GM18868 (cell line): ENCODE measurements around the gene GUCD1.

Experiments used
- ATAC-seq: cut with Tn5 transposase; IDR thresholded peaks from one replicate; pipeline ENCODE4 v1.9.1; 2021; ENCODE audit warnings: mild to moderate bottlenecking, moderate library complexity; ENCODE audit not compliant: unreplicated experiment

GUCD1 gene

GRCh38 chr22:24504956-24505736 lies 49.8 kb downstream of the GUCD1 start:
- ATAC-seq: no peak

GRCh38 chr22:24504540-24504939 lies 50.4 kb downstream of the GUCD1 start:
- no peak for ATAC-seq

- ATAC-seq: no peak
Measured at GRCh38 chr22:24503843-24504338, 51.0 kb downstream of the GUCD1 start.

- peak; percentile 64 for ATAC-seq
Measured at GRCh38 chr22:24503137-24503842, 51.6 kb downstream of the GUCD1 start.

- ATAC-seq: no peak
Measured at GRCh38 chr22:24502541-24502940, 52.4 kb downstream of the GUCD1 start.

GRCh38 chr22:24502034-24502433 lies 52.9 kb downstream of the GUCD1 start:
- ATAC-seq: no peak

GRCh38 chr22:24501301-24502005 lies 53.5 kb downstream of the GUCD1 start:
- ATAC-seq: no peak

- no peak for ATAC-seq
Measured at GRCh38 chr22:24500277-24500820, 54.6 kb downstream of the GUCD1 start.

- no peak for ATAC-seq
Measured at GRCh38 chr22:24499706-24500276, 55.1 kb downstream of the GUCD1 start.

GRCh38 chr22:24498824-24499223 lies 56.1 kb downstream of the GUCD1 start:
- no peak for ATAC-seq

- no peak for ATAC-seq
Measured at GRCh38 chr22:24497841-24498258, 57.1 kb downstream of the GUCD1 start.

- no peak for ATAC-seq
Measured at GRCh38 chr22:24496661-24497060, 58.3 kb downstream of the GUCD1 start.

GRCh38 chr22:24496234-24496633 lies 58.7 kb downstream of the GUCD1 start:
- ATAC-seq: no peak

GRCh38 chr22:24495365-24495675 lies 59.6 kb downstream of the GUCD1 start:
- ATAC-seq: no peak

GRCh38 chr22:24494528-24495364 lies 60.2 kb downstream of the GUCD1 start, which contains the start of gene UPB1:
TSS of gene UPB1 (plus strand) at chr22:24495332. CDS start at chr22:24495404, 72 bp downstream.
- no peak for ATAC-seq

- no peak for ATAC-seq
Measured at GRCh38 chr22:24494167-24494527, 60.8 kb downstream of the GUCD1 start.

GRCh38 chr22:24492391-24492790 lies 62.5 kb downstream of the GUCD1 start:
- ATAC-seq: no peak
